Tibial nerve (tissue), 4 donors: ENCODE measurements around the gene TK1.

Experiments
- EP300 ChIP-seq, 2 donors: sonication (generic); formaldehyde crosslinking; IDR thresholded peaks; one replicate each; pipeline ENCODE4 v1.6.1; 2017; ENCODE audit warnings: antibody characterized with exemption in 2 of 2, mild to moderate bottlenecking in 1 of 2
- POLR2A ChIP-seq, 2 donors: fragments of 450-650 bp; IDR thresholded peaks; one replicate each; pipeline ENCODE4 v1.6.1; 2017; ENCODE audit warnings: antibody characterized with exemption in 2 of 2, mild to moderate bottlenecking in 2 of 2, moderate library complexity in 2 of 2
- TF ChIP-seq, protein P1 (sequence below), 5 experiments: fragments of 200-600 bp in 3 of 5; fragments of 450-650 bp in 2 of 5; sonication (generic) in 3 of 5; IDR thresholded peaks; one replicate each; pipeline ENCODE4 v1.5.1; 2016 to 2019; ENCODE audit warnings: antibody characterized with exemption in 5 of 5, mild to moderate bottlenecking in 3 of 5, moderate library complexity in 2 of 5

DNA sequence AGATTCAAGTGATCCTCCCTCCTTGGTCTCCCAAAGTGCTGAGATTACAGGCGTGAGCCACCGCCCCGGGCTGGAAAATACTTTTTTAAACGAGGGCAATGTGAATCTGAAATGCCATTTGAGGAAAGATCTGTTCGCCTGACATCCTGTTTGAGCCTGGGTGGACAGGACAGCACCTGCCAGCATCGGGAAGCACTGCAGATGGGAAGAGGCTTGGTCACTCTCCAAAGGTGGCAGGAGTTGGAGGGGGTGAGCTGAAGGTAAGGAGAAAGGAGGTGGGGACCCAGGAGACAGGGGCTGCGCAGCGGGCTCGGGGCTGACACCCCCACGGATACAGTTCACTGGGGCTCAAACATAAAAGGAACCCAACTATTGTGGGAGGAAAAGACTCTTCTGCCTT is 23.3 kb upstream of the TK1 start:
- TF ChIP-seq, protein P1, sequence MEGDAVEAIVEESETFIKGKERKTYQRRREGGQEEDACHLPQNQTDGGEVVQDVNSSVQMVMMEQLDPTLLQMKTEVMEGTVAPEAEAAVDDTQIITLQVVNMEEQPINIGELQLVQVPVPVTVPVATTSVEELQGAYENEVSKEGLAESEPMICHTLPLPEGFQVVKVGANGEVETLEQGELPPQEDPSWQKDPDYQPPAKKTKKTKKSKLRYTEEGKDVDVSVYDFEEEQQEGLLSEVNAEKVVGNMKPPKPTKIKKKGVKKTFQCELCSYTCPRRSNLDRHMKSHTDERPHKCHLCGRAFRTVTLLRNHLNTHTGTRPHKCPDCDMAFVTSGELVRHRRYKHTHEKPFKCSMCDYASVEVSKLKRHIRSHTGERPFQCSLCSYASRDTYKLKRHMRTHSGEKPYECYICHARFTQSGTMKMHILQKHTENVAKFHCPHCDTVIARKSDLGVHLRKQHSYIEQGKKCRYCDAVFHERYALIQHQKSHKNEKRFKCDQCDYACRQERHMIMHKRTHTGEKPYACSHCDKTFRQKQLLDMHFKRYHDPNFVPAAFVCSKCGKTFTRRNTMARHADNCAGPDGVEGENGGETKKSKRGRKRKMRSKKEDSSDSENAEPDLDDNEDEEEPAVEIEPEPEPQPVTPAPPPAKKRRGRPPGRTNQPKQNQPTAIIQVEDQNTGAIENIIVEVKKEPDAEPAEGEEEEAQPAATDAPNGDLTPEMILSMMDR (IDR thresholded peaks at IDR 0.05): no peak
- TF ChIP-seq POLR2A (IDR thresholded peaks at IDR 0.05) (no peak), EP300 (IDR thresholded peaks at IDR 0.05) (no peak)
